Gastroesophageal sphincter (tissue), 3 donors: ENCODE data around the gene PMM1.

Experiments used
- EP300 ChIP-seq: sonication (generic); formaldehyde crosslinking; IDR thresholded peaks from one replicate; pipeline ENCODE4 v1.6.1; 2017; ENCODE audit warnings: antibody characterized with exemption, mild to moderate bottlenecking
- POLR2A ChIP-seq, 2 donors: fragments of 450-650 bp; IDR thresholded peaks; one replicate each; pipeline ENCODE4 v1.6.1; 2017; ENCODE audit warnings: antibody characterized with exemption in 2 of 2, mild to moderate bottlenecking in 2 of 2, moderate library complexity in 1 of 2
- POLR2AphosphoS5 ChIP-seq: sonication (generic); formaldehyde crosslinking; IDR thresholded peaks from one replicate; pipeline ENCODE4 v1.6.1; 2017; ENCODE audit warnings: antibody characterized with exemption
- TF ChIP-seq, protein P1 (sequence below), 4 experiments: fragments of 200-600 bp in 2 of 4; fragments of 450-650 bp in 2 of 4; sonication (generic) in 1 of 4; IDR thresholded peaks; one replicate each; pipeline ENCODE4 v1.5.1; 2017 to 2019; ENCODE audit warnings: antibody characterized with exemption in 4 of 4, mild to moderate bottlenecking in 2 of 4, moderate library complexity in 2 of 4

DNA sequence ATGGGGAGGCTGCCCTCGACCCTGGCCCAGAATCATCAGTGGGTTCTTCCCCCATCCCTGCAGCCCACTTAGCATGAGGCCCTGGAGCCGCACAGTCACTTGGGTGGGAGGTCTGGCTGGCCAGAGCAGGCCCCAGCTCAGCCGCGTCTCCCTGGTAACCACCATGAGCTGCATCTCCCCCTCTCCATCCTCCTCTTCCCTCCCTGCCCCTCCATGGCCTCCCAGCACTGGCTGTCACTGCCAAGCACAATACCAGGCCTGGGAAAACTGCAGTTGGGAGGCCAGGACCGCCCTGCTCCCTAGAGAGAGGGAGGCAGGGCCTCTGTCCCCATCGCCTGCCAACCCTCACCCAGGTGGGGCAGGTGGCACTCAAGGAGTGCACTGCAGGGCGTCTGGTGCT, 20.8 kb downstream of the PMM1 start:
- no peak for TF ChIP-seq POLR2AphosphoS5
- TF ChIP-seq, protein P1, sequence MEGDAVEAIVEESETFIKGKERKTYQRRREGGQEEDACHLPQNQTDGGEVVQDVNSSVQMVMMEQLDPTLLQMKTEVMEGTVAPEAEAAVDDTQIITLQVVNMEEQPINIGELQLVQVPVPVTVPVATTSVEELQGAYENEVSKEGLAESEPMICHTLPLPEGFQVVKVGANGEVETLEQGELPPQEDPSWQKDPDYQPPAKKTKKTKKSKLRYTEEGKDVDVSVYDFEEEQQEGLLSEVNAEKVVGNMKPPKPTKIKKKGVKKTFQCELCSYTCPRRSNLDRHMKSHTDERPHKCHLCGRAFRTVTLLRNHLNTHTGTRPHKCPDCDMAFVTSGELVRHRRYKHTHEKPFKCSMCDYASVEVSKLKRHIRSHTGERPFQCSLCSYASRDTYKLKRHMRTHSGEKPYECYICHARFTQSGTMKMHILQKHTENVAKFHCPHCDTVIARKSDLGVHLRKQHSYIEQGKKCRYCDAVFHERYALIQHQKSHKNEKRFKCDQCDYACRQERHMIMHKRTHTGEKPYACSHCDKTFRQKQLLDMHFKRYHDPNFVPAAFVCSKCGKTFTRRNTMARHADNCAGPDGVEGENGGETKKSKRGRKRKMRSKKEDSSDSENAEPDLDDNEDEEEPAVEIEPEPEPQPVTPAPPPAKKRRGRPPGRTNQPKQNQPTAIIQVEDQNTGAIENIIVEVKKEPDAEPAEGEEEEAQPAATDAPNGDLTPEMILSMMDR (IDR thresholded peaks at IDR 0.05): no peak
- TF ChIP-seq EP300: no peak
- no peak for TF ChIP-seq POLR2A (IDR thresholded peaks at IDR 0.05)
